OCI-LY1 (cell line): ENCODE data around the gene GRK6.

Source experiments
- H2AFZ ChIP-seq: fragments of 200-600 bp; sonication (generic), shearing (Covaris generic); 2 replicates; pipeline ENCODE4 v1.6.0; 2014; ENCODE audit warnings: antibody characterized with exemption, mild to moderate bottlenecking, low read length
- H3F3A ChIP-seq: fragments of 200-600 bp; sonication (generic), shearing (Covaris generic); 2 replicates; pipeline ENCODE4 v1.6.0; 2014; ENCODE audit warnings: mild to moderate bottlenecking, antibody characterized with exemption, low read length, moderate library complexity; ENCODE audit not compliant: insufficient read depth
- H3K27ac ChIP-seq: fragments of 200-600 bp; sonication (generic); 2 replicates; pipeline ENCODE4 v1.5.1; 2014; ENCODE audit warnings: low read length, mixed run types, mild to moderate bottlenecking, low read depth; ENCODE audit not compliant: poor library complexity, severe bottlenecking
- H3K27me3 ChIP-seq: fragments of 200-600 bp; sonication (generic); 2 replicates; pipeline ENCODE4 v1.6.0; 2014; ENCODE audit warnings: antibody characterized with exemption, mild to moderate bottlenecking, low read length, moderate library complexity; ENCODE audit not compliant: insufficient read depth
- H3K36me3 ChIP-seq: fragments of 200-600 bp; sonication (generic); 2 replicates; pipeline ENCODE4 v1.6.1; 2014; ENCODE audit warnings: mild to moderate bottlenecking, antibody characterized with exemption, low read length, moderate library complexity, mixed read lengths; ENCODE audit not compliant: insufficient read depth
- H3K4me1 ChIP-seq: fragments of 200-600 bp; sonication (generic); 2 replicates; pipeline ENCODE4 v1.5.1; 2014; ENCODE audit warnings: mild to moderate bottlenecking, low read length, moderate library complexity; ENCODE audit not compliant: insufficient read depth, severe bottlenecking
- H3K4me2 ChIP-seq: fragments of 200-600 bp; sonication (generic), shearing (Covaris generic); 2 replicates; pipeline ENCODE4 v1.6.1; 2014; ENCODE audit warnings: low read length
- H3K4me3 ChIP-seq: fragments of 200-600 bp; sonication (generic); 2 replicates; pipeline ENCODE4 v1.5.1; 2014; ENCODE audit warnings: low read length, low read depth, mild to moderate bottlenecking, mixed read lengths; ENCODE audit not compliant: poor library complexity, severe bottlenecking
- H3K79me2 ChIP-seq: fragments of 200-600 bp; shearing (Covaris generic); 2 replicates; pipeline ENCODE4 v1.6.1; 2016; ENCODE audit warnings: mixed run types, low read length, mixed read lengths; ENCODE audit not compliant: insufficient read depth
- H3K9ac ChIP-seq: fragments of 200-600 bp; sonication (generic), shearing (Covaris generic); 2 replicates; pipeline ENCODE4 v1.6.1; 2014; ENCODE audit warnings: mild to moderate bottlenecking, low read length, mixed read lengths
- H3K9me2 ChIP-seq: fragments of 200-600 bp; sonication (generic), shearing (Covaris generic); 2 replicates; pipeline ENCODE4 v1.6.1; 2014; ENCODE audit warnings: low read depth, mild to moderate bottlenecking, low read length, mixed read lengths
- H3K9me3 ChIP-seq: fragments of 200-600 bp; shearing (Covaris generic); 2 replicates; pipeline ENCODE4 v1.6.1; 2014; ENCODE audit warnings: low read length, mixed read lengths
- H4K20me1 ChIP-seq: fragments of 200-600 bp; sonication (generic), shearing (Covaris generic); 2 replicates; pipeline ENCODE4 v1.6.0; 2016; ENCODE audit warnings: mild to moderate bottlenecking, low read length; ENCODE audit not compliant: insufficient read depth
- EZH2 ChIP-seq: fragments of 200-600 bp; sonication (generic), shearing (Covaris generic); IDR thresholded peaks from 2 replicates; pipeline ENCODE4 v1.8.0; 2017; ENCODE audit warnings: borderline replicate concordance, mixed run types, mild to moderate bottlenecking, antibody characterized with exemption, low read length, moderate library complexity, mixed read lengths
- TF ChIP-seq, protein P1 (sequence below): fragments of 200-600 bp; sonication (generic), shearing (Covaris generic); IDR thresholded peaks from 2 replicates; pipeline ENCODE4 v1.5.1; 2017; ENCODE audit warnings: mild to moderate bottlenecking, antibody characterized with exemption, low read length, moderate library complexity, mixed read lengths

GRK6 gene

DNA sequence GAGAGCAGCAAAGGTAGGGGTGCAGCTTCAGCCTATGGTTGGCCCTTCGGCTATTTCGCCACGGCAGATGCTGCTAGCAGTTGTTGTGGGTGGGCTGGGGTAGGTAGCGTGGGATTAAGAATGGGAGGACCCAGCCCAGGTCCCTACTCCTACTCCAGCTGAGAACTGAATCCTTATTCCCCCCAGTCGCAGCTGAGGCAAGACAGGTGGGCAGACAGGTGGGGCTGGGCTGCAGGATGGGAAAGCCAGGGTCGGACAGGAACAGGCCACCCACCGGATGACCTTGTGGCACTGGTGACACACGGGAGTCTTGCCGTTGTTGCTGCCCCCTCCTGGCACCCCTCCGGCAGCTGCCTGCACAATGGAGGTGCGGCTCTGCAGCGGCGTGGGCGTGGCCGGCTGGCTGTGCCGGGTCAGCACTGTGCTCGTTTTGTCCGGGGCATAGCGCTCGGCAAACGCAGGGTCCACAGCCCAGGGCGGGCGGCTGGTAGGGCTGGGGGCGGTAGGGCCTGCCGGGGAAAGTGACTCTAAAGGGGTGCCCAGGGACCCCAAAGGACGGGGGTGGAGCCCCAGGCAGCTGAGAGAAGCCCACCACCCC, 62.7 kb downstream of the GRK6 start:
- no peaks in the 10 kb centered on the region for H3K27me3 ChIP-seq
- H3K4me2 ChIP-seq, result peak overlapping the region; percentile 55
- peak overlapping the region; percentile 72 for H3K27ac ChIP-seq
- no peaks in the 10 kb centered on the region for H4K20me1 ChIP-seq
- no peaks in the 10 kb centered on the region for H3K9me2 ChIP-seq
- H3K9ac ChIP-seq, result peak overlapping the region; percentile 33; the same call in 1 of the 2 replicates
- H3K4me1 ChIP-seq, result peaks cover 31% of the 10 kb centered on the region
- peaks cover 14% of the 10 kb centered on the region for H3K36me3 ChIP-seq
- H3K4me3 ChIP-seq, result peak overlapping the region; percentile 33
- TF ChIP-seq EZH2, result no peak
- TF ChIP-seq, protein P1, sequence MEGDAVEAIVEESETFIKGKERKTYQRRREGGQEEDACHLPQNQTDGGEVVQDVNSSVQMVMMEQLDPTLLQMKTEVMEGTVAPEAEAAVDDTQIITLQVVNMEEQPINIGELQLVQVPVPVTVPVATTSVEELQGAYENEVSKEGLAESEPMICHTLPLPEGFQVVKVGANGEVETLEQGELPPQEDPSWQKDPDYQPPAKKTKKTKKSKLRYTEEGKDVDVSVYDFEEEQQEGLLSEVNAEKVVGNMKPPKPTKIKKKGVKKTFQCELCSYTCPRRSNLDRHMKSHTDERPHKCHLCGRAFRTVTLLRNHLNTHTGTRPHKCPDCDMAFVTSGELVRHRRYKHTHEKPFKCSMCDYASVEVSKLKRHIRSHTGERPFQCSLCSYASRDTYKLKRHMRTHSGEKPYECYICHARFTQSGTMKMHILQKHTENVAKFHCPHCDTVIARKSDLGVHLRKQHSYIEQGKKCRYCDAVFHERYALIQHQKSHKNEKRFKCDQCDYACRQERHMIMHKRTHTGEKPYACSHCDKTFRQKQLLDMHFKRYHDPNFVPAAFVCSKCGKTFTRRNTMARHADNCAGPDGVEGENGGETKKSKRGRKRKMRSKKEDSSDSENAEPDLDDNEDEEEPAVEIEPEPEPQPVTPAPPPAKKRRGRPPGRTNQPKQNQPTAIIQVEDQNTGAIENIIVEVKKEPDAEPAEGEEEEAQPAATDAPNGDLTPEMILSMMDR, result peak; percentile 70
- no peaks in the 10 kb centered on the region for H3F3A ChIP-seq
- H3K9me3 ChIP-seq, result no peaks in the 10 kb centered on the region
- H3K79me2 ChIP-seq, result no peaks in the 10 kb centered on the region
- no peak overlapping the region for H2AFZ ChIP-seq

DNA sequence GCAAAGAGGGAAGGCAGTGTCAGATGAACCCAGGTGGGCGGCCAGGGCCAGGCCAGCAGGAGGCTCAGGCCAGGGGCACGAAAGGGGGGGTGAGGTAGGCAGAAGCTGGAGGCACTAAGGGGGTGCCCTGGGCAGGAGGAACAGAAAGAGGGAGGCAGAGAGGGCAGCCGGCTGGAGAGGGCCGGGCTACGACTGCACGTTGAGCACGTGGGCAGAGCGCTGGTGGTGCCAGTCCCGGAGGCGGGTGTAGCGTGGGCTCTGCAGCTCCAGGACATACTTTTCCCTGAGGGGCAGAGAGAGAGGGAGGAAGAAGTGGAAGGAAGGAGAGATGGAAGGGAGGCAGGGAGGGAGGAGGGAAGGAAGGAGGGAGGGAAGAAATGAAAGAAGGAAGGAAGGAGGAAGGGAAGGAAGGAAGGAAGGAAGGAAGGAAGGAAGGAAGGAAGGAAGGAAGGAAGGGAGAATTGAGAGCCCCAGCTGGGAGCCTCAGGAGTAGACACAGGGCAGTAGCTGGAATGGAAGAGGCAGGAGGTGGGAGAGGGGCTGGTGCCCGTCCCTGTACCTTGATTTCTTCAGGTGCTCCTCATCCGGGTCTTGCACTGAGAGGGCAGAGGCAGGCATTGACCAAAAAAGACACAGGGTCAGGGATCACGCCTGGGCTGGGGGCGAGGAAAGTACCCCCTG, 64.0 kb downstream of the GRK6 start:
- Histone ChIP-seq H4K20me1 (no peaks in the 10 kb centered on the region), H3K4me3 (peak overlapping the region; percentile 33), H3K9me2 (no peaks in the 10 kb centered on the region), H3K79me2 (no peaks in the 10 kb centered on the region), H3K4me1 (peaks cover 44% of the 10 kb centered on the region), H2AFZ (no peak overlapping the region), H3K27ac (peak overlapping the region; percentile 72), H3K27me3 (no peaks in the 10 kb centered on the region), H3K36me3 (peaks cover 14% of the 10 kb centered on the region), H3K4me2 (peak overlapping the region; percentile 55; the same call in 1 of the 2 replicates), H3F3A (no peaks in the 10 kb centered on the region), H3K9me3 (no peaks in the 10 kb centered on the region), H3K9ac (peak overlapping the region; percentile 7; the same call in 1 of the 2 replicates)
- TF ChIP-seq, protein P1, result no peak
- TF ChIP-seq EZH2, result no peak

DNA sequence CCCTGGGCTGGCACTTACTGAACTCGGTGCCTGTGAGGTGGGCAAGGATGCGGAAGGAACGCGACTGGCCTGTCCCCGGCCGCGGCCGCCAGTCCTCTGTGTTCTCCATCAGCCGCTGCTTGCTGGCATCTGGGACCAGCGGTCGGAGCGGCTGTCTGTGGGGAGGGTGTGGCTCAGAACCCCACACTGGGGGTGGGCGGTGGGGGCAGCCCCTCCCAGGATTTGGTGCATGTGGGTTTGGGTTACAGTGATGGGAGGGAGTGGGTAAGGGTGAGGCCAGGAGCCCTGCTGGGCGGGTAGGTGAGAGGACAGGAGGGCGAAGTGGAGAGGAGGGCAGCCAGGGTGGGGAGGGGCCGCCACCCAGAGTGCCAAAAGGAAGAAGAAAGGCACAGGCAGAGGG, 64.5 kb downstream of the GRK6 start:
- Histone ChIP-seq H3K36me3 (peaks cover 14% of the 10 kb centered on the region), H3K4me2 (peak overlapping the region; percentile 14; the same call in 1 of the 2 replicates), H4K20me1 (no peaks in the 10 kb centered on the region), H3K9me2 (no peaks in the 10 kb centered on the region), H3K27ac (peak overlapping the region; percentile 72), H3K9me3 (no peaks in the 10 kb centered on the region), H3K4me1 (peaks cover 49% of the 10 kb centered on the region), H3K27me3 (no peaks in the 10 kb centered on the region), H3K79me2 (no peaks in the 10 kb centered on the region), H3K9ac (no peak overlapping the region; the same call in 1 of the 2 replicates), H2AFZ (no peak overlapping the region), H3K4me3 (no peak overlapping the region), H3F3A (no peaks in the 10 kb centered on the region)
- no peak for TF ChIP-seq EZH2
- TF ChIP-seq, protein P1, result no peak
